ENCODE results near the gene ZSWIM8.

DNA sequence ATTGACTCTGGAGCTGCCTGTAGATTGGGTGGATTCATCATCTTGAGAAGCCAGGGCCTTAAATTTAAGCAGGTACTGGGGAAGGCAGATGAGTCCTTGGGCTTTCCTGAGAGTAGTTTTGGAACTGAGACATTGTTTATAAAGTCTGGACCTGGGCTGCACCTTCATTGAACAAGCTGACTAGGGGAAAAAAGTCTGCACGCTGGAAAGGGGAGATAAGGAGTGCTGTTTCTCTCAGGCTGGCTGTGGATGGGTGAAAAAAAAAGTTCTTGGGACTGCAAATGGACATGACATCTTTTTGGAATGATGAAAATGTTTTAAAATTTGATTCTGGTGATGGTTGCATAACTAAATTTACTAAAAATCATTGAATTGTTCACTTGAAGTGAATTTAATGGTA, 29.2 kb upstream of the ZSWIM8 start:
- TF ChIP-seq POLR2A (IDR thresholded peaks at IDR 0.05; ENCODE audit: low read depth, low read length) (no peak), TAF1 (IDR thresholded peaks at IDR 0.05; ENCODE audit: borderline replicate concordance, low read depth, low read length) (no peak), POLR2AphosphoS5 (IDR thresholded peaks at IDR 0.05; ENCODE audit: low read depth, low read length) (no peak)

Measured in GM12892 (cell line).